MCF 10A (cell line): Measurements from ENCODE around the gene KCNC4. TPM values are rescaled to one million over a fixed set of nuclear protein-coding genes. Genes with fewer than 3 reads are reported as not detected.

Source experiments
- BruUV-seq: library from RNA; stranded (reverse); fragments of 400-500 nt; replicated peaks from 2 replicates; lab custom pipeline; 2021; lab: Mats Ljungman, UMichigan
- CTCF ChIA-PET: fragments of 300-600 bp; sonication (Branson Sonifier 250); formaldehyde crosslinking; extraction: SDS; loops from one replicate; lab custom pipeline; 2021; ENCODE audit warnings: antibody characterized with exemption, inconsistent platforms; lab: Yijun Ruan, JAX
- POLR2A ChIA-PET: fragments of 300-600, 350-650 bp; sonication (Branson Sonifier 250); formaldehyde crosslinking; extraction: SDS; loops from one replicate; lab custom pipeline; 2020; ENCODE audit warnings: antibody characterized with exemption, inconsistent platforms; lab: Yijun Ruan, JAX
- DNase-seq: peaks from one replicate; pipeline ENCODE4 v3.0.0-alpha.2; 2018; ENCODE audit not compliant: unreplicated experiment
- H3K27ac Mint-ChIP-seq: one replicate; pipeline ENCODE4 v1.8.0; 2022; ENCODE audit warnings: mild to moderate bottlenecking, low read depth, mixed read lengths; ENCODE audit not compliant: unreplicated experiment
- H3K27me3 Mint-ChIP-seq: one replicate; pipeline ENCODE4 v1.8.0; 2022; ENCODE audit warnings: mixed read lengths; ENCODE audit not compliant: insufficient read depth, unreplicated experiment
- H3K36me3 Mint-ChIP-seq: one replicate; pipeline ENCODE4 v1.8.0; 2022; ENCODE audit warnings: mild to moderate bottlenecking, moderate library complexity, mixed read lengths; ENCODE audit not compliant: insufficient read depth, unreplicated experiment
- H3K4me1 Mint-ChIP-seq: one replicate; pipeline ENCODE4 v1.8.0; 2022; ENCODE audit warnings: mixed read lengths; ENCODE audit not compliant: insufficient read depth, unreplicated experiment
- H3K4me3 Mint-ChIP-seq: one replicate; pipeline ENCODE4 v1.8.0; 2022; ENCODE audit warnings: mild to moderate bottlenecking, moderate library complexity, mixed read lengths; ENCODE audit not compliant: unreplicated experiment
- H3K9me3 Mint-ChIP-seq: one replicate; pipeline ENCODE4 v1.8.0; 2022; ENCODE audit warnings: mixed read lengths; ENCODE audit not compliant: unreplicated experiment
- intact Hi-C: fragments of 100-400 bp; cut with micrococcal nuclease; formaldehyde crosslinking; loops from 2 replicates; pipeline ENCODE4 v1.14.1; 2022
- total RNA-seq: library from RNA; stranded (reverse); gene quantifications from 2 replicates; pipeline ENCODE4 v1.2.3, GENCODE V29; 2022
- TF ChIP-seq, protein P1 (sequence below): fragments of 200-600 bp; IDR thresholded peaks from one replicate; pipeline ENCODE4 v1.8.0; 2022; ENCODE audit warnings: antibody characterized with exemption, mild to moderate bottlenecking; ENCODE audit not compliant: unreplicated experiment

Gene KCNC4
- total RNA-seq, 1 experiment from 2014 or later = 1.3 TPM

DNA sequence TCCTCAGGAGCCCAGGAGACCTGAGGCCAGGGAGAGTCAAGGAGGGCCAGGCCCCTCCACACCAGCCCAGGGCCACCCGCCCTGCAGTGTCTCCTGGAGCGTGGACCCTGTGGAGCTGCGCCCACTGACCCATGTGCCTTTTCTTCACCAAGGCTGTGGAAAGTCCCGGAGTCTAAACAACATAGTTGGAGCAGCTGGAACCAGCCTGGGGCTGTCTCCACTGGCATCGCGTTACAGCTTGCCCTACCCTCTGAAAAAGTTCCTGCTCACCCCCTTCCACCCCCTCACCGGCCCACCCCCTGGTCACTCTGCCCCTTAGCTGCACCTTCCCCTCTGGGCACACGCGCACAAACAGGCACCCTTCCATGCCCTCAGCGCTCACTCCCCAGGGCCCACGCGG is 18.3 kb downstream of the KCNC4 start:
- intact Hi-C loops = no loop called here
- H3K4me1 Mint-ChIP-seq = peaks cover 16% of the 10 kb centered on the region
- H3K27me3 Mint-ChIP-seq = no peaks in the 10 kb centered on the region
- TF ChIP-seq, protein P1, sequence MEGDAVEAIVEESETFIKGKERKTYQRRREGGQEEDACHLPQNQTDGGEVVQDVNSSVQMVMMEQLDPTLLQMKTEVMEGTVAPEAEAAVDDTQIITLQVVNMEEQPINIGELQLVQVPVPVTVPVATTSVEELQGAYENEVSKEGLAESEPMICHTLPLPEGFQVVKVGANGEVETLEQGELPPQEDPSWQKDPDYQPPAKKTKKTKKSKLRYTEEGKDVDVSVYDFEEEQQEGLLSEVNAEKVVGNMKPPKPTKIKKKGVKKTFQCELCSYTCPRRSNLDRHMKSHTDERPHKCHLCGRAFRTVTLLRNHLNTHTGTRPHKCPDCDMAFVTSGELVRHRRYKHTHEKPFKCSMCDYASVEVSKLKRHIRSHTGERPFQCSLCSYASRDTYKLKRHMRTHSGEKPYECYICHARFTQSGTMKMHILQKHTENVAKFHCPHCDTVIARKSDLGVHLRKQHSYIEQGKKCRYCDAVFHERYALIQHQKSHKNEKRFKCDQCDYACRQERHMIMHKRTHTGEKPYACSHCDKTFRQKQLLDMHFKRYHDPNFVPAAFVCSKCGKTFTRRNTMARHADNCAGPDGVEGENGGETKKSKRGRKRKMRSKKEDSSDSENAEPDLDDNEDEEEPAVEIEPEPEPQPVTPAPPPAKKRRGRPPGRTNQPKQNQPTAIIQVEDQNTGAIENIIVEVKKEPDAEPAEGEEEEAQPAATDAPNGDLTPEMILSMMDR = no peak
- H3K9me3 Mint-ChIP-seq = no peaks in the 10 kb centered on the region
- DNase-seq = no peak
- no TSS peak for BruUV-seq
- POLR2A ChIA-PET = interaction anchor here (0.7 kb wide), 1 partner anchor 9 kb away, joined by 3 read pairs; no protein-coding TSS in a partner anchor
- no peak overlapping the region for H3K27ac Mint-ChIP-seq
- H3K36me3 Mint-ChIP-seq = no peaks in the 10 kb centered on the region
- CTCF ChIA-PET = interaction anchor here (0.5 to 2.3 kb wide), 11 partner anchors 9 to 329 kb away, joined by 3 to 11 read pairs (median 4); no protein-coding TSS in a partner anchor
- no peak overlapping the region for H3K4me3 Mint-ChIP-seq

DNA sequence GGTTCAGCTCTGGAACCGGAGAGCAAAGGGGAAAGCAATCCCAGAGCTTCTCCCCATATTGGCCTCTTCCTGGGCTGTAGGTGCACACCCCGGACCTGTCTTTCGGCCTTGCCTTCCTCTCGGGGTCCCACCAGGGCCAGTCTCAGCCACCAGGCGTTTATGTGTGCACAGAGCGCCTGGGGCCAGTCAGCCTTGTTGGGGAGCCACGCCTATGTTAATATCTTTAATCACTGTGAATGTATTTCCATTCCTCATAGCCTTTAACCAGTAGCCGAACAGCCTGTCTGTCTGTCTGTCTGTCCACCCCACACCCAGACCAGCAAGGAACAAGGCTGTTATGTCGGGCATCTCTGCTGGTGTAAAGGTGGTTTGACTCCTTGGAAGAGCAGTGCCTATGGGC is 18.8 kb downstream of the KCNC4 start:
- Mint-ChIP-seq H3K4me3 (peak overlapping the region; percentile 55), H3K36me3 (no peaks in the 10 kb centered on the region), H3K9me3 (no peaks in the 10 kb centered on the region), H3K27me3 (no peaks in the 10 kb centered on the region), H3K27ac (peak overlapping the region; percentile 56), H3K4me1 (peaks cover 16% of the 10 kb centered on the region)
- CTCF ChIA-PET = interaction anchor here (0.5 to 2.3 kb wide), 9 partner anchors 9 to 90 kb away, joined by 3 to 11 read pairs (median 4); no protein-coding TSS in a partner anchor
- POLR2A ChIA-PET = interaction anchor here (0.7 kb wide), 1 partner anchor 9 kb away, joined by 3 read pairs; no protein-coding TSS in a partner anchor
- intact Hi-C loops = no loop called here
- DNase-seq = no peak
- BruUV-seq = no TSS peak
- TF ChIP-seq, protein P1 = no peak

DNA sequence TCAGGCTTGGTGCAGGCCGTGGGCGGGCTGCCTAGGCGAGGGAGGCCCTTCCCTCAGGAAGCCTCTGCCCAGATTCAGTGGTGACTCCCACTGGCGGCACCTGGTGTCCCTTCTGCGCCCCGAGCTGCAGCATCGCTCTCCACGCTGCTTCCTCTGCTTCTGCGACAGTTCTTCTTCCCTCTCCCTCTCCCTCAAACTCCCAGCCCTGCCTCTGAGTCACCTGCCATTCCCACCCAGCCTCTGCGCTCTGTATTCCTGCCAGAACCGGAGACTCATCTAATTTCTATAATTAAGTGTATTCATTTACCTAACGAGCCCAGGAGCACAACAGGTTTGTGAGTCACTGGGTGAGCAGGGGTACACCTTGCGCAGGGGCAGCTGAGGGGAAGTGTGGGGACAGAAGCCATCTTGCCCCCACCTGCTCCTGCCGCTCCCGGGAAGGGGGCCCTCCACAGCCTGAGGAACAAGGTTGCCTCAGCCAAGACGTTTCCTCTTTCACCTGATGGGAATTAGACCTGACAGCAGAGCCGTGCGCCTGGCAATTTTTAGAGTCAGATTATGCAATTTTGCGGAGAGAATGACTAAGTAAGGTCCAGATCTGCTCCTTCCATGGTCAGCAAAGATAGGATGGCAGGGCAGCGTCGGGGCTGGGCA is 19.4 kb downstream of the KCNC4 start:
- Mint-ChIP-seq H3K4me1 (peaks cover 16% of the 10 kb centered on the region), H3K36me3 (no peaks in the 10 kb centered on the region), H3K4me3 (peak overlapping the region; percentile 55), H3K27me3 (no peaks in the 10 kb centered on the region), H3K9me3 (no peaks in the 10 kb centered on the region), H3K27ac (peak overlapping the region; percentile 56)
- CTCF ChIA-PET = interaction anchor here (0.7 to 2.0 kb wide), 4 partner anchors 10 to 41 kb away, joined by 3 to 10 read pairs (median 4); no protein-coding TSS in a partner anchor
- DNase-seq = peak; percentile 83
- TF ChIP-seq, protein P1 = no peak
- BruUV-seq = no TSS peak
- intact Hi-C loops = no loop called here
- POLR2A ChIA-PET = no interaction called here

DNA sequence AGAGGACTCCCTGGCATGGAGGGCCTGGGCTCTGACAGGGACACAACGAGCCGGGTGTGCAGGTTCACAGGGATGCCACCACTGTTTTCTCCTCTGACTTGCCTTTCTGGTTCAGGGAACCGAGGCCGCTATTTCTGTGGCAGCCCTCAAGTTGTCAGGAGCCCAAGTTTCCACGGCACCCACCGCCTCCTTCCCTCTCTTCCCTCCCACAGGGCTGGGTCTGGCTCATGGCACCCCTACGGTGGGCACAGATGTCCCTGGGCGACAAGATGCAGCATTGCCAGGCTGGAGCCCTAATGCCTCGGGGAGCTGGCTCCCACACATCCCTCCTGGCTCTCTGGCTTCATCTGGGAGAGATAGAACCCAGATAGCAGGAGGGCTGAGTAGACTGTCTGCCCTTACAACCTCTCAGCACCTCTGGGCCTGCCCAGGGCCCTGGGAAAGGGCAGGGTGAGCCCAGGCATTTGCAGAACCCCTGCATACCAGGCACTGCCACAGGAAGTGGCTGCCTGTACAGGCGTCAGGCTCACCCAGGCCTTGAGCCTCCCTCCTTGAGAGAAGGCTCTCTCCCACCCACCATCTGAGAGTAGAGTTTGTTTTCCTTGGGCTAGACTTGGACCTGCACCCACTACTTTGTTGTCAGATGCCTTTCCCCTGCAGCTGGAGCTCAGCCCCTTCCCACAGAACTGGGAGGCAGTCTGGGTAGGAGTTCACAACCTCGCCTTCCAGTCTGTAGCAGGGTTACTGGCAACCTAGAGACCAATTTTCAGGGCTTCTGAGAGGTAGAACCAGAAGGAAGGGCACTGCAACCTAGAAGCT is 20.5 kb downstream of the KCNC4 start:
- POLR2A ChIA-PET = no interaction called here
- CTCF ChIA-PET = interaction anchor here (0.6 to 0.7 kb wide), 2 partner anchors 125 to 182 kb away, joined by 3 read pairs; no protein-coding TSS in a partner anchor
- TF ChIP-seq, protein P1 = no peak
- H3K27me3 Mint-ChIP-seq = no peaks in the 10 kb centered on the region
- BruUV-seq = no TSS peak
- H3K4me3 Mint-ChIP-seq = no peak overlapping the region
- H3K9me3 Mint-ChIP-seq = no peaks in the 10 kb centered on the region
- DNase-seq = no peak
- no peaks in the 10 kb centered on the region for H3K36me3 Mint-ChIP-seq
- no peak overlapping the region for H3K27ac Mint-ChIP-seq
- peaks cover 16% of the 10 kb centered on the region for H3K4me1 Mint-ChIP-seq
- intact Hi-C loops = no loop called here
